Ishikawa (cell line): ENCODE data around the gene SLC1A4.

Experiments
- CEBPB ChIP-seq: IDR thresholded peaks from 2 replicates; pipeline ENCODE4 v1.6.1; 2012
- CREB1 ChIP-seq: IDR thresholded peaks from 2 replicates; pipeline ENCODE4 v1.6.1; 2012; ENCODE audit warnings: low read depth
- EGR1 ChIP-seq: IDR thresholded peaks from 2 replicates; pipeline ENCODE4 v1.6.1; 2012
- EP300 ChIP-seq: IDR thresholded peaks from 2 replicates; pipeline ENCODE4 v1.6.1; 2012; ENCODE audit warnings: borderline replicate concordance
- FOXM1 ChIP-seq: IDR thresholded peaks from 2 replicates; pipeline ENCODE4 v1.6.1; 2012; ENCODE audit warnings: low read depth, borderline replicate concordance
- NFIC ChIP-seq: IDR thresholded peaks from 2 replicates; pipeline ENCODE4 v1.6.1; 2012
- RAD21 ChIP-seq: IDR thresholded peaks from 2 replicates; pipeline ENCODE4 v1.6.1; 2012; ENCODE audit warnings: low read depth
- TAF1 ChIP-seq: IDR thresholded peaks from 2 replicates; pipeline ENCODE4 v1.6.1; 2012; ENCODE audit warnings: low read depth, mild to moderate bottlenecking
- TCF12 ChIP-seq: IDR thresholded peaks from 2 replicates; pipeline ENCODE4 v1.6.1; 2012; ENCODE audit warnings: low read depth
- TEAD4 ChIP-seq: IDR thresholded peaks from 2 replicates; pipeline ENCODE4 v1.6.1; 2012
- YY1 ChIP-seq: IDR thresholded peaks from 2 replicates; pipeline ENCODE4 v1.6.1; 2012; ENCODE audit warnings: low read depth
- ZBTB7A ChIP-seq: IDR thresholded peaks from 2 replicates; pipeline ENCODE4 v1.6.1; 2012; ENCODE audit warnings: low read depth
- TF ChIP-seq, protein P1 (sequence below): IDR thresholded peaks from 2 replicates; pipeline ENCODE4 v1.6.1; 2012; ENCODE audit warnings: low read depth, mild to moderate bottlenecking
- TF ChIP-seq, protein P2 (sequence below): IDR thresholded peaks from 2 replicates; pipeline ENCODE4 v1.6.1; 2012
- TF ChIP-seq, protein P3 (sequence below): IDR thresholded peaks from 2 replicates; pipeline ENCODE4 v1.6.1; 2012

Gene SLC1A4

DNA sequence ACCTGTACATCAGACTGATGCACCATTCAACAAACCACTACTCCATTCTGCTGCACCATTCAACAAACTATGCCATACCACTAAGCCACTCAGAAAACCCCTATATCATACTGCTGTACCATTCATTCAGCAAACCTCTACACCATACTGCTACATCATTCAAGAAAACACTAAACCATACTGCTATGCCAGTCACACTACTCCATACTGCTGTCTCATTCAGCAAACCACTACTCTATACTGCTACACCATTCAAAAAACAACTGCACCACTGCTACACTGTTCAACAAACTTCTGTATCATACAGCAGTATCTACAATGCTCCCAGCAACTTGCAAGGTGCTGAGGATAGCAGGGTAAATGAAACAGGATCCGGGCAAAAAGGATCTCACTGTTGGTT is 12.9 kb upstream of the SLC1A4 start:
- TF ChIP-seq, protein P1, sequence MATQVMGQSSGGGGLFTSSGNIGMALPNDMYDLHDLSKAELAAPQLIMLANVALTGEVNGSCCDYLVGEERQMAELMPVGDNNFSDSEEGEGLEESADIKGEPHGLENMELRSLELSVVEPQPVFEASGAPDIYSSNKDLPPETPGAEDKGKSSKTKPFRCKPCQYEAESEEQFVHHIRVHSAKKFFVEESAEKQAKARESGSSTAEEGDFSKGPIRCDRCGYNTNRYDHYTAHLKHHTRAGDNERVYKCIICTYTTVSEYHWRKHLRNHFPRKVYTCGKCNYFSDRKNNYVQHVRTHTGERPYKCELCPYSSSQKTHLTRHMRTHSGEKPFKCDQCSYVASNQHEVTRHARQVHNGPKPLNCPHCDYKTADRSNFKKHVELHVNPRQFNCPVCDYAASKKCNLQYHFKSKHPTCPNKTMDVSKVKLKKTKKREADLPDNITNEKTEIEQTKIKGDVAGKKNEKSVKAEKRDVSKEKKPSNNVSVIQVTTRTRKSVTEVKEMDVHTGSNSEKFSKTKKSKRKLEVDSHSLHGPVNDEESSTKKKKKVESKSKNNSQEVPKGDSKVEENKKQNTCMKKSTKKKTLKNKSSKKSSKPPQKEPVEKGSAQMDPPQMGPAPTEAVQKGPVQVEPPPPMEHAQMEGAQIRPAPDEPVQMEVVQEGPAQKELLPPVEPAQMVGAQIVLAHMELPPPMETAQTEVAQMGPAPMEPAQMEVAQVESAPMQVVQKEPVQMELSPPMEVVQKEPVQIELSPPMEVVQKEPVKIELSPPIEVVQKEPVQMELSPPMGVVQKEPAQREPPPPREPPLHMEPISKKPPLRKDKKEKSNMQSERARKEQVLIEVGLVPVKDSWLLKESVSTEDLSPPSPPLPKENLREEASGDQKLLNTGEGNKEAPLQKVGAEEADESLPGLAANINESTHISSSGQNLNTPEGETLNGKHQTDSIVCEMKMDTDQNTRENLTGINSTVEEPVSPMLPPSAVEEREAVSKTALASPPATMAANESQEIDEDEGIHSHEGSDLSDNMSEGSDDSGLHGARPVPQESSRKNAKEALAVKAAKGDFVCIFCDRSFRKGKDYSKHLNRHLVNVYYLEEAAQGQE, result no peak
- TF ChIP-seq EGR1, result no peak
- TF ChIP-seq YY1, result no peak
- TF ChIP-seq CEBPB, result no peak
- TF ChIP-seq EP300, result no peak
- TF ChIP-seq TCF12, result no peak
- no peak for TF ChIP-seq ZBTB7A
- no peak for TF ChIP-seq RAD21
- TF ChIP-seq CREB1, result no peak
- TF ChIP-seq, protein P2, sequence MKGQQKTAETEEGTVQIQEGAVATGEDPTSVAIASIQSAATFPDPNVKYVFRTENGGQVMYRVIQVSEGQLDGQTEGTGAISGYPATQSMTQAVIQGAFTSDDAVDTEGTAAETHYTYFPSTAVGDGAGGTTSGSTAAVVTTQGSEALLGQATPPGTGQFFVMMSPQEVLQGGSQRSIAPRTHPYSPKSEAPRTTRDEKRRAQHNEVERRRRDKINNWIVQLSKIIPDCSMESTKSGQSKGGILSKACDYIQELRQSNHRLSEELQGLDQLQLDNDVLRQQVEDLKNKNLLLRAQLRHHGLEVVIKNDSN, result no peak
- TF ChIP-seq NFIC, result no peak
- no peak for TF ChIP-seq TAF1
- TF ChIP-seq FOXM1, result no peak
- no peak for TF ChIP-seq TEAD4
- TF ChIP-seq, protein P3, sequence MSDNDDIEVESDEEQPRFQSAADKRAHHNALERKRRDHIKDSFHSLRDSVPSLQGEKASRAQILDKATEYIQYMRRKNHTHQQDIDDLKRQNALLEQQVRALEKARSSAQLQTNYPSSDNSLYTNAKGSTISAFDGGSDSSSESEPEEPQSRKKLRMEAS, result no peak

DNA sequence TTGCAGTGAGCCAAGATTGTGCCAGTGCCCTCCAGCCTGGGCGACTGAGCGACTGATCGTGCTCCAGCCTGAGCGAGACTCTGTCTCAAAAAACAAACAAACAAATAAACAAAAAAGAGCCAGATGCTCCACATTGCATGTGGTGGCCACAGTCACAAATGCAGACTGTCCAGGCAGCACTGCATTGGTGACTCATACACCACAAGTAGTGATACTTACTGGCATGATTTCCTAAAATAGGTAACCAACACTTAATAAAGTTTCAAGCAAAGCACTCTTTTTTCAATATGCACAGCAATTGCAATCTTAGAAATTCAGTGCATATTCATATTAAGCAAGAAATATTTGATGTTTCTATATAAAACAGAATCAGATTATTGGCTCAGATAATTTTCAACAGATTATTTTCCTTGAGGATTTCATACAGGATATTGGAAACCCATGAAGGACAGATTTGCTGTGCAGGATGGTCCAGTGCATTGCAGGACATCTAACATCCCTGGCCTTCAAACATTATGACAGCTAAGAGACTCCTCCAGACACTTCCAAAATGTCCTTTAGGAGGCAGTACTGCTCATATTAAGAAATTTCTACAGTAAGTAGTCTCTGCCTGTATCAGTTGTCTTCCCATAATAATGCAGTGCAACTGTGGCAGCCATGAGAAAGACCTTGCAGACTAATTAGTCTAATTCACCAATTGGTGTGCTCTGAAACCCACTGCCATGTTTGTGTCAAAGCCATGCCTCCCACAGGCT is 10.5 kb upstream of the SLC1A4 start:
- TF ChIP-seq RAD21 (peak; percentile 32; the same call in 1 of the 2 replicates), TEAD4 (no peak)

DNA sequence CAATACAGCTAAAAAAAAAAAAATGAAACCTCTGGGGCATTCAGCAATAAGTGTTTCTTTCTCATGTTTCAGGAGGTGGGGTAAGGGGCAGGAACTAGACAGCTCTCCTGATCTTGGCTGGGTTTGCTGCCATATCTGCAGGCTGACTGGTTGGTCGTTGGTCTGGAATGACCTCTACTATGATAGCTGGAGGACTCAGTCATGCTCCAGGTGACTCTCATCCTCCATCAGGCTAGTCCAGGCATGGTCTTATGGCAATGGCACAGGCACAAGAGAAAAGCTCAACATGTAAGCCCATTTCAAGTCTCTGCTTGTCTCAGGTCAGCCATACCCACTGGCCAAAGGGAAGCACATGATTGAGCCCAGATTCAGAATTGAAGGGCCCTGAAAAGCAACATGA is 9.5 kb upstream of the SLC1A4 start:
- TF ChIP-seq NFIC (no peak), TCF12 (no peak), RAD21 (no peak), YY1 (no peak), CREB1 (no peak), CEBPB (no peak)
- TF ChIP-seq, protein P2, result no peak
- TF ChIP-seq, protein P3, result no peak

DNA sequence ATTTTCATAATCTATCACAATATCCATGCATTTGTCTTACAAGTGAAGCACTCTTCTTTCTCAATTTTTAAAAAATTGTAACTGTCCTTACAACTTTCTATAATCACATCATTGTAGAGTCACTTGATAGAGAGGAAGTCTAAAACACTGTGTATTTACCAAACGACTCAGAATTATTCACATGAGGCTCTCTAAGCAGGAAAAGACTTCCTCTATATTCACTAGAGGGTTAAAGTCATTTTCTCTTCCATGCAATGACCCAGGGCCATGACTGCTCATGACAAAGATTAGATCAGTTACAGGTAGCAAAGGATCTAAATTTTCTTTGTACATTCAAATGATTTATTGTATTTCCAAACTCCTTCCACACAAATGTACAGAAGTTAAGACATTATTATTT is 9.0 kb upstream of the SLC1A4 start:
- TF ChIP-seq RAD21, result no peak
- no peak for TF ChIP-seq FOXM1
- TF ChIP-seq, protein P1, result no peak
- TF ChIP-seq YY1, result no peak
- no peak for TF ChIP-seq CEBPB
- no peak for TF ChIP-seq TAF1
- no peak for TF ChIP-seq EP300
- TF ChIP-seq NFIC, result no peak

DNA sequence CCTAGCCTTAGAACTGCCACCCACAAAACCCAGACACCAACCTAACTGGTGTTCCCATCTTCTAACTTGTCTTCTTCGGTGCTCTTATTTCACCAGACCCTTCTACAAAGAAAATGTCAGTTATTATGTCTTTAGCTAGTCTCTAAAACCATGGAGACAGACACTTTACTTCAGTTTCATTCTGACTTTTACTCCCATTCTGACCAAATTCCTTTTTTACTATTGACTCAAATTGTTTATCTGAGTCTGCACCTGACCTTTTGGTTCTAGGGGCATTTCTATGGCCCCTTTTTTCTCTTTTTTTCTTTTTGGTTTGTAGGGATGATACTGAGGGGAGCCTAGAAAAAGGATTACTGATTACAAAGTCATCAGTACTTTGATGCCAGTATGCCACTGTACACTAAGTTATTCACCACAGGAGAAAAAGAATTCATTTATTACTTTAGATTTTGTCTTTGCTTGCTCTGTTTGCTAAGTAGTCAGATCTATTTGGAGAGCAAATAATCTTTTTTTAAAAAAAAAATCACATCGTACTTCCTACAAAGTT is 6.8 kb upstream of the SLC1A4 start:
- TF ChIP-seq YY1 (no peak), RAD21 (no peak), FOXM1 (no peak), TEAD4 (no peak), TCF12 (no peak), NFIC (no peak), CEBPB (no peak), CREB1 (no peak), ZBTB7A (no peak), TAF1 (no peak), EP300 (no peak), EGR1 (no peak)
- TF ChIP-seq, protein P2, result no peak
- TF ChIP-seq, protein P1, result no peak
- TF ChIP-seq, protein P3, result no peak
